Neural crest cell (in vitro differentiated cells): ENCODE data around the gene LSM10. TPM values are rescaled to one million over a fixed set of nuclear protein-coding genes. Genes with fewer than 3 reads are reported as not detected.

ENCODE experiments used
- DNase-seq: peaks from one replicate; pipeline ENCODE4 v3.0.0; 2021; ENCODE audit warnings: low read depth, mixed read lengths, low spot score
- H3K27ac Mint-ChIP-seq: one replicate; pipeline ENCODE4 v1.8.0; 2021; ENCODE audit warnings: mild to moderate bottlenecking, mixed read lengths; ENCODE audit not compliant: unreplicated experiment
- H3K27me3 Mint-ChIP-seq: 2 replicates; pipeline ENCODE4 v1.8.0; 2021; ENCODE audit warnings: low read depth, mild to moderate bottlenecking, mixed read lengths
- H3K36me3 Mint-ChIP-seq: 2 replicates; pipeline ENCODE4 v1.8.0; 2021; ENCODE audit warnings: low read depth, mild to moderate bottlenecking, mixed read lengths
- H3K4me1 Mint-ChIP-seq: 2 replicates; pipeline ENCODE4 v1.8.0; 2021; ENCODE audit warnings: mixed read lengths
- H3K4me3 Mint-ChIP-seq: one replicate; pipeline ENCODE4 v1.8.0; 2021; ENCODE audit warnings: mild to moderate bottlenecking, mixed read lengths
- H3K9me3 Mint-ChIP-seq: 2 replicates; pipeline ENCODE4 v1.8.0; 2021; ENCODE audit warnings: mixed read lengths
- total RNA-seq: library from RNA; stranded (reverse); gene quantifications from 2 replicates; pipeline ENCODE4 v1.2.1, GENCODE V29; 2021
- TF ChIP-seq, protein P1 (sequence below): fragments of 200-600 bp; sonication (generic); conservative IDR thresholded peaks from 2 replicates; pipeline ENCODE4 v1.5.0; 2021; ENCODE audit warnings: antibody characterized with exemption, mild to moderate bottlenecking

The LSM10 gene
- total RNA-seq, 1 donor from 2014 or later = 48.4 TPM

DNA sequence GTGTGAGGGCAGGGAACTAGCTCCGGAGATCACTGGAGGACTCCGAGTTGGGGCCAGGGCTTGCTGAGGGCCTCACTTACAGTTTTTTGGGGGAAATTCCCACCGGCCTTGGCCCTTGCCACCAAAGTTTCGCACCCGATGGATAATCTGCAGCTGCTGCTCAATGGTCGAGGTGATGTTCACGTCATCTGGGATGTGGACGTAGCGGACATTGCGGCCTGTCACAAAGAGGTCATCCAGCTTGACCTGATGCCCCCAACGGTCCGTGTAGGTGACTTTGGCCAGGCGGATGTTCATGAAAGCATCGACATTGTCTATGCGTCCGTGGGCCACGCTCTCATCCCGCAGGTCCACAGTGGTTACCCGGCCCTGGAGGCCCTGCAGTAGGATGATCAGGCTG, 4.0 kb downstream of the LSM10 start:
- DNase-seq = no peak
- no peak overlapping the region for H3K4me3 Mint-ChIP-seq
- TF ChIP-seq, protein P1, sequence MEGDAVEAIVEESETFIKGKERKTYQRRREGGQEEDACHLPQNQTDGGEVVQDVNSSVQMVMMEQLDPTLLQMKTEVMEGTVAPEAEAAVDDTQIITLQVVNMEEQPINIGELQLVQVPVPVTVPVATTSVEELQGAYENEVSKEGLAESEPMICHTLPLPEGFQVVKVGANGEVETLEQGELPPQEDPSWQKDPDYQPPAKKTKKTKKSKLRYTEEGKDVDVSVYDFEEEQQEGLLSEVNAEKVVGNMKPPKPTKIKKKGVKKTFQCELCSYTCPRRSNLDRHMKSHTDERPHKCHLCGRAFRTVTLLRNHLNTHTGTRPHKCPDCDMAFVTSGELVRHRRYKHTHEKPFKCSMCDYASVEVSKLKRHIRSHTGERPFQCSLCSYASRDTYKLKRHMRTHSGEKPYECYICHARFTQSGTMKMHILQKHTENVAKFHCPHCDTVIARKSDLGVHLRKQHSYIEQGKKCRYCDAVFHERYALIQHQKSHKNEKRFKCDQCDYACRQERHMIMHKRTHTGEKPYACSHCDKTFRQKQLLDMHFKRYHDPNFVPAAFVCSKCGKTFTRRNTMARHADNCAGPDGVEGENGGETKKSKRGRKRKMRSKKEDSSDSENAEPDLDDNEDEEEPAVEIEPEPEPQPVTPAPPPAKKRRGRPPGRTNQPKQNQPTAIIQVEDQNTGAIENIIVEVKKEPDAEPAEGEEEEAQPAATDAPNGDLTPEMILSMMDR = no peak
- no peak overlapping the region for H3K27ac Mint-ChIP-seq
- H3K36me3 Mint-ChIP-seq = peaks cover 3% of the 10 kb centered on the region
- peaks cover 21% of the 10 kb centered on the region for H3K4me1 Mint-ChIP-seq
- no peaks in the 10 kb centered on the region for H3K9me3 Mint-ChIP-seq
- H3K27me3 Mint-ChIP-seq = no peaks in the 10 kb centered on the region

DNA sequence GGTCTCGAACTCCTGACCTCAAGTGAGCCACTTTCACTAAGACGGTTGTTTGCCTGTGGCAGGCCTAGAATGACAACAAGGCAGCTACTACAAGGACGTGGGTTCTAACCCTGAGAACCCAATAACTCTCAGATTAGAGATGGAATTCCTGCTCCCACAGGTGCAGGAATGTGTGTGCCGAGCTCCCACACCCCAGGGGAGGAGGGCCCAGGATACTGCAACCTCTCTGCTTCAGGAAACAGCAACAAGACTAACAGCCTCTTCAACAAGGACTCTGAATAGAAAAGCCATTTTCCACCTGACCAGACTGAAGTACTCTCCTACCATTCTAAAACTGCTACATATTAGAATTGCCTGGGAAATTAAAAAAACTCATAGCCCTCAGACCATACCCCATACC, 4.9 kb downstream of the LSM10 start:
- Mint-ChIP-seq H3K4me3 (peak overlapping the region; percentile 35), H3K9me3 (no peaks in the 10 kb centered on the region), H3K27me3 (no peaks in the 10 kb centered on the region), H3K36me3 (peaks cover 3% of the 10 kb centered on the region), H3K4me1 (peaks cover 18% of the 10 kb centered on the region), H3K27ac (peak overlapping the region; percentile 89)
- no peak for DNase-seq
- TF ChIP-seq, protein P1 = no peak

DNA sequence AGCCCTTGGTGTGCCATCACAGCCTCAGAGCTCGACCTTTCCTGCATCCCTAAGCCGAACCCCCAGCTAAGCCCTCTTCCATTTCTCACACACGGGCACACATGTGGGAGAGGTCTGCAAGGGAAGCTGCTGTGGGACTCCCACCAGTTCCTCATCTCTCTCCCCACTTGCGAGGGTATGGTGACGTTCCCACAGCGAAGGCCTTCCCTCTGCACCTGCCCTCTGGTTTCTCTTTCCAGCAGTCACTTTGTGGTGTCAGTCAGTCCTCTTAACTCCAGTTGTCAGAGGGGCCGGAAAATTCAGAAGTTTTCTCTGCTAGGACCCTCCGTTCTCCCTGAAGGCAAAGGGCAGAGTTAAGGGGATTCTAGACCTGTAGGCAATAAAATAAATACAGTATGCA, 6.4 kb downstream of the LSM10 start:
- Mint-ChIP-seq H3K36me3 (peaks cover 3% of the 10 kb centered on the region), H3K27ac (no peak overlapping the region), H3K9me3 (no peaks in the 10 kb centered on the region), H3K4me3 (no peak overlapping the region), H3K4me1 (peaks cover 22% of the 10 kb centered on the region), H3K27me3 (no peaks in the 10 kb centered on the region)
- TF ChIP-seq, protein P1 = no peak
- DNase-seq = no peak

DNA sequence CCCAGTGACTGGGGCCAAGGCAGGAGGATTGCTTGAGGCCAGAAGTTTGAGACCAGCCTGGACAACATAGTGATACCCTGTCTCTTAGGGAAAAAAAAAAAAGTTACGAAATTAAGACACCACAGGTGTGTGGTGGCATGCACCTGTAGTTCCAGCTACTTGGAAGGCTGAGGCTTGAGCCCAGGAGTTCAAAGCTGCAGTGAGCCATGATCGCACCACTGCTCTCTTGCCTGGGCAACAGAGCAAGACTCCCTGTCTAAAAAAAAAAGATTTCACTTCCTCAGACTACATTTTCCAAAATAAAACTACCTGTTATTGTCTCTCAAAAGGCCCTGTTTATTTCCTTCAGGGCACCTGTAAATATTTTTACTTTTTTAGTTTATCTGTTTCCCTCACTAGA, 7.3 kb downstream of the LSM10 start:
- H3K27me3 Mint-ChIP-seq = no peaks in the 10 kb centered on the region
- TF ChIP-seq, protein P1 = no peak
- no peak overlapping the region for H3K27ac Mint-ChIP-seq
- no peak overlapping the region for H3K4me3 Mint-ChIP-seq
- H3K4me1 Mint-ChIP-seq = peaks cover 25% of the 10 kb centered on the region
- DNase-seq = no peak
- no peaks in the 10 kb centered on the region for H3K9me3 Mint-ChIP-seq
- peaks cover 3% of the 10 kb centered on the region for H3K36me3 Mint-ChIP-seq

DNA sequence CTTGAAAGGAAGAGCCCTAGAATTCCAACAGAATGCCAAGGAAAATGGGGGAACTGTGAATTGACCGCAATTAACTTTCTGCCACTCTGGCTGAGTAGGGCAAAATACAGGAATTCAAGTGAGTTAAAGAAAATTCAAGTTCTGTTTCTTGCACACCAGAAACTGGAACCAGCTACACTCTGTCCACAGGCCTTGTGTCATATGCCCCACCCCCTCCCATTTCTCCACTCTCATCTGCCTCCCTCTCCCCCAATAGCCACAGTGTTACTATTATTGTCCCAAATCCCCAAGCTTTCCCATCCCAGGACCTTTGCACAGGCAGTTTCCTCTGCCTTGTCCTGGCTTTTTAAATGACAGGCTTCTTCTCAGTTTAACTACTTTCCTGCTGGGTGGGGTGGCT, 7.7 kb downstream of the LSM10 start:
- no peak for DNase-seq
- H3K27me3 Mint-ChIP-seq = no peaks in the 10 kb centered on the region
- peaks cover 3% of the 10 kb centered on the region for H3K36me3 Mint-ChIP-seq
- no peak overlapping the region for H3K4me3 Mint-ChIP-seq
- H3K4me1 Mint-ChIP-seq = peaks cover 24% of the 10 kb centered on the region
- H3K9me3 Mint-ChIP-seq = no peaks in the 10 kb centered on the region
- TF ChIP-seq, protein P1 = no peak
- no peak overlapping the region for H3K27ac Mint-ChIP-seq

DNA sequence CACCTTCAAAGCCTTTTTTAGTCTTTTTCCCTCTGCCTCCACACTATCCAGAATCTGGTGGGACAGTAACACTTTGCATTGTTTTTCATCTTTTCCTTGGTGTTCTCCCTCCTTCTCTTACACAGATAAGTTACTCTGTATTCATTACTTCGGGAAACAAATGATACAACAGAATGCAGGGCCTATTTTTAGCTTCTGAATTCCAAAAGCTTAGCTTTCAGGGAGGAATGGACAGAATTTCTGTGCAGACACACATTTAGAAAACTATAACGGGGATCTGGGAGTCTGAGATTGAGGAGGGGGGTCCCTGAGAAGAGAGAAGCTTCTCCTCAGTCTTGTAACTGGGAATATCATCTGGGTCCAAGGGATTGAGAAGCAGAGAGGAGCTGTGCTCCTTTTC, 8.4 kb downstream of the LSM10 start:
- TF ChIP-seq, protein P1 = no peak
- Mint-ChIP-seq H3K27ac (no peak overlapping the region), H3K9me3 (no peaks in the 10 kb centered on the region), H3K4me3 (peak overlapping the region; percentile 10), H3K36me3 (peaks cover 3% of the 10 kb centered on the region), H3K4me1 (peaks cover 30% of the 10 kb centered on the region), H3K27me3 (no peaks in the 10 kb centered on the region)
- no peak for DNase-seq
